CD4-positive, alpha-beta T cell treated with Interleukin-15 for 4 hours (primary cell): ENCODE measurements around the gene ZFHX3.

Source experiments
- DNase-seq: peaks from one replicate; pipeline ENCODE4 v3.0.0-alpha.2; 2020; ENCODE audit warnings: low spot score

The ZFHX3 gene

GRCh38 chr16:72948238-72948829 lies 99.6 kb downstream of the ZFHX3 start:
- DNase-seq = no peak

GRCh38 chr16:72947379-72948237 lies 100.3 kb downstream of the ZFHX3 start:
- no peak for DNase-seq

GRCh38 chr16:72946474-72947194 lies 101.3 kb downstream of the ZFHX3 start:
- no peak for DNase-seq

GRCh38 chr16:72946063-72946462 lies 101.9 kb downstream of the ZFHX3 start:
- no peak for DNase-seq

GRCh38 chr16:72945611-72946010 lies 102.3 kb downstream of the ZFHX3 start:
- no peak for DNase-seq

GRCh38 chr16:72944757-72945485 lies 103.0 kb downstream of the ZFHX3 start:
- DNase-seq = no peak

GRCh38 chr16:72942021-72942420 lies 105.9 kb downstream of the ZFHX3 start:
- no peak for DNase-seq

- no peak for DNase-seq
These were observed 107.0 kb downstream of the ZFHX3 start for GRCh38 chr16:72940886-72941285.

GRCh38 chr16:72939247-72939646 lies 108.7 kb downstream of the ZFHX3 start:
- DNase-seq = no peak

GRCh38 chr16:72938795-72939164 lies 109.1 kb downstream of the ZFHX3 start:
- no peak for DNase-seq

- no peak for DNase-seq
These were observed 109.8 kb downstream of the ZFHX3 start for GRCh38 chr16:72937916-72938794.

GRCh38 chr16:72937360-72937759 lies 110.6 kb downstream of the ZFHX3 start:
- DNase-seq = no peak

- DNase-seq = no peak
These were observed 111.5 kb downstream of the ZFHX3 start for GRCh38 chr16:72936408-72936807.

- DNase-seq = no peak
These were observed 112.0 kb downstream of the ZFHX3 start for GRCh38 chr16:72935896-72936295.

GRCh38 chr16:72934636-72935403 lies 113.1 kb downstream of the ZFHX3 start:
- no peak for DNase-seq

GRCh38 chr16:72932677-72933335 lies 115.1 kb downstream of the ZFHX3 start:
- no peak for DNase-seq

- DNase-seq = no peak
These were observed 115.9 kb downstream of the ZFHX3 start for GRCh38 chr16:72932050-72932449.

GRCh38 chr16:72930396-72930795 lies 117.5 kb downstream of the ZFHX3 start:
- DNase-seq = no peak

- no peak for DNase-seq
These were observed 119.6 kb downstream of the ZFHX3 start for GRCh38 chr16:72928090-72928981.
